Fibroblast of skin of back (primary cell): Measurements from ENCODE around the gene PSENEN.

Experiments used
- DNase-seq: peaks from one replicate; pipeline ENCODE4 v3.0.0-alpha.2; 2013

The PSENEN gene

DNA sequence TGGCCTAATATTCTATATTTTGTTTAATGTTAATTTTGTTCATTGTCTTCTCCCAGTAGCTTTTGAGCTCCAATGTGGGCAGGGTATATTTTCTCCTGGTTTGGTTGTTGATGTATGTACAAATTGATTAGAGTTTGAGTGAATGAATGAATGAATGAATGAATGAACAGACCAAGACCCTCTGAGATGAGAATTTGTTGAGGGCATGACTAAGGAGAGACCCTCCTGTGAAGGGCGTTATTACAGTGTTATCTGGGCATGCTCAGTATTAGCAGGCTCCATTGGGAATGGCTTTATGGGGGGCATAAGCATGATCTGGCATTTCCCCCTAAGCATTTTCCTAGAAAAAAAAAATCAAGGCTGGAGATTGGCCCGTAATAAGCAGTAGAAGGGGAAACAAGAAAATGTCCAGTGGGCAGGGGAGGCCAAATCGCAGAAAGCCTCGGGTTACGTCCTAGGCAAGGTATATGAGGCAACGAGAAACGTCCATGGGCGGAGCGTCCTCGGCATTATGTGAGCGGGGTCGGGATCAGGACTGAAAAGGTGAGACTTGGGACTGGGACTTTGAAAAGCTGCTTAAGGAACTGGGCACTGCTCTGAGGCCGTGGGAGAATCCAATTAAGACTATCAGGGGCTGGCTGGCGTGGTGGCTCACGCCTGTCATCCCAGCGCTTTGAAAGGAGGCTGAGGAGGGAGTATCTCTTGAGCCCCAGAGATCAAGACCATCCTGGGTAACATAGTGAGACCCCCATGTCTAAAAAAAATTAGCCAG is 29.0 kb downstream of the PSENEN start:
- DNase-seq: no peak

- no peak for DNase-seq
Observed at GRCh38 chr19:35775046-35775297, 29.5 kb downstream of the PSENEN start.

GRCh38 chr19:35775298-35776101 is 30.0 kb downstream of the PSENEN start, which contains the start of gene ARHGAP33:
ARHGAP33 (plus strand) TSS chr19:35775564; CDS start chr19:35775659, 95 bp downstream.
- peak; percentile 97 for DNase-seq

DNA sequence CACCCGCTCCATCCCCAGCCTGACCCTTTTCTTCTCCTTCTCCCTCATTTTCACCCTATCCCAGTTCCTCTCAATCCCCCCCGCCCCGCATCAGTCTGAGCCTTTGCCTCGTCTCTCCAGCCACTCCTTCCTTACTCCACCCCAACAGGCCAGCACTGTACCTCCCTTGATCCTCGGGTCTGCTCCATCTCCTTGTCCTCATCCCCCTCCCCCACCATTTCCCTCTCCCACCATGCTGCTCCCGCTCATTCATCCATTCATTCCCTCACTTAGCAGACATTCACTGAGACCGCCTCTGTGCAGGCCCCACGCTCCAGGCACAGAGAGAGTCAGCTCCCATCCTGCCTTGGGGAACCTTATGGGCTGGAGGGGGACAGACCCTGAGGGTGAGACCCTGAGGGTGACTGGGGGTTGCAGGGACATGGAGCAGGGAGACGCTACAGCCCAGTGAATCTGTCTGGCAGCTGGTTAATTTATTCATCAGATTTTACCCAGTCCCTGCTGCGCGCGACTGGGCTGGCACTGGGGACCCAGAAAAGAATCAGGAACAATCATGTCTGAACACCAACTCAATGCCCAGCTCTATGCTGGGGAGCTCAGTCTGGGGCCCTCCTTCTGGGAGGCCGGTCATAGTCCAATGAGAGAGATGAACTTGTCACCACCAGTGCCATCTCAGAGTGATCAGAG is 30.8 kb downstream of the PSENEN start:
- no peak for DNase-seq

GRCh38 chr19:35777086-35777841 is 31.8 kb downstream of the PSENEN start:
- no peak for DNase-seq

- no peak for DNase-seq
Observed at GRCh38 chr19:35777961-35778360, 32.5 kb downstream of the PSENEN start.

DNA sequence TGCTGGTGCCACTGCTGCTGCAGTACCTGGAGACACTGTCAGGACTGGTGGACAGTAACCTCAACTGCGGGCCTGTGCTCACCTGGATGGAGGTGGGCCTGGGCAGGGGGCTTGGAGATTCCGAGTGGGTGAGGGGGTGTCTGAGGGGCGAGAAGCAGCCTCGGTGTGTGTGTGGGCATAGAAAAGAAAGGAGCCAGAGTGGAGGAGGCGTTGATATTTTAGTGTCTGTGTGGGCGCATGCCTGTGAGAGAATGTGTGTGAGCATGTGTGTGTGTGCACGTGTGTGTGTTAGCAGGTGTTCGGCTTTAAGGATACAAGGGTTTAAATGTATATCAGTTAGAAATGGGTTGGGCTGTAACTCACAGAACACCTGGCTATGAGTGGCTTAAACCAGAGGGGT is 33.6 kb downstream of the PSENEN start:
- DNase-seq: no peak

- no peak for DNase-seq
Observed at GRCh38 chr19:35780058-35780457, 34.6 kb downstream of the PSENEN start.

DNA sequence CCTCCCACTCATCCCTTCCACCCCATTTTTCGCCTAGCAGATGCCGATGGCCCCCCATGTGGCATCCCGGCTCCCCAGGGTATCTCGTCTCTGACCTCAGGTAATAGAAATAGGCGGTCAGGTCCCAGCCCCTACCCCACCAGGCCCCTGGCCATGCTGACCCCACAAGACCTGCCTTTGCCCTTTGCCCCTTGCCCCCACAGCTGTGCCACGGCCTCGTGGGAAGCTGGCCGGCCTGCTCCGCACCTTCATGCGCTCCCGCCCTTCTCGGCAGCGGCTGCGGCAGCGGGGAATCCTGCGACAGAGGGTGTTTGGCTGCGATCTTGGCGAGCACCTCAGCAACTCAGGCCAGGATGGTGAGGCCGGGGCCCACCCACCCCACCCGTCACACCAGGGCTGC is 35.3 kb downstream of the PSENEN start:
- no peak for DNase-seq

DNA sequence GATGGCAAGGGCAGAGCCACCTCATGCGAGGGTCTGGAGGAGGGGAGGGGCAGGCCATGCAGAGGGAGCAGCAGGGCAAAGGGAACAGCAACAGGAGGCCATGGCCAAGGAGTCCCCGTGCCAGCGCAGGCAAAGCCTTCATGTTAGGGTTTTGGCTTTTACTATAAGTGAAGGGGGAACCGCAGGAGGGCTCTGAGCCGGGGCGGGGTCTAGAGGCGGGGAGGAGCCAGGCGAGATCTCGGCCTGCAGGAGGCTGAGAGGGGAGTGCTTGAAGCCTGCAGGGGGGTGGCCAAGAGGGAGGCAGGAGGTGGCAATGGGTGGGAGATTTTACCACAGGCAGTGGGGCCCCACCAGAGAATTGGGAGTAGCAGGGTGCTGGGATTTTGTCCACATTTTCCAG is 36.2 kb downstream of the PSENEN start:
- DNase-seq: no peak

- DNase-seq: no peak
Observed at GRCh38 chr19:35782589-35782988, 37.1 kb downstream of the PSENEN start.

DNA sequence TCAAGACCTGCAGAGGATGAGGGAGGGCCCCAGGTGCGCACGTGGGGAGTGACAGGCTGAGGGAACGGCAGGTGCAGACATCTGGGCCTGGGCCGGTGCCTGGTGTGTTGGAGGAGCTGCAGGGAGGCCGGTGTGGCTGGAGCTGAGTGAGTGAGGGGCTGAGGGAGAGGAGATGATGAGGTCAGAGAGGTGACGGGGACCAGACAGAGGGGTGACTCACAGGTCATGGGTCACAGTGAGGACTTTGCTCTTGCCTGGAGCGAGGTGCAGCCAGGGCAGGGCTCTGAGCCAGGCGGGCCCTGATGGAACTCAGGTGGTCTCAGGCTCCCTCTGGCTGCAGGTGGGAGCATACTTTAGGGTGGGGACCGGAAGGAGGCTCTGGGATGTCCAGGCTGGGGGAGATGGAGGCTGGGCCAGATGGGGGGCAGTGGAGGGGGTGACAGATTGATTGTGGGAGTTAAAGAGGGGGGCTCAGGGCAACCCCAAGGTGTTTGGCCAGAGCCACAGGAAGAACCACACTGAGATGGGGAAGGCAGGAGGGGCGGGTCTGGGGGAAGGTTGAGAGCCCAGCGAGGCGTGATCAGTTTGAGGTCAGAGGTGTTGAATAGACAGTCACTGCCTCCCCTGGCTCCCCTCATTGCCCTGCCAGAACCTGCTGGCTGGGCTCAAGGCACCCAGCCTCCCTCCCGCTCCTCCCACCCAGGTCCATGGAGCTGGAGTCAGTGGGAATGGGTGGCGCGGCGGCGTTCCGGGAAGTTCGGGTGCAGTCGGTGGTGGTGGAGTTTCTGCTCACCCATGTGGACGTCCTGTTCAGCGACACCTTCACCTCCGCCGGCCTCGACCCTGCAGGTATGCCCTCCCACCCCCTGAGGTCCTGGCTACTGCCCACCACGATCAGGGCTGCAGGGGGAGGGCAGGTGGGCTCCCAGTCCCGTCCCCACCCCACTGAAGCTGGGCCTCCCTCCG is 38.3 kb downstream of the PSENEN start:
- DNase-seq: no peak

DNA sequence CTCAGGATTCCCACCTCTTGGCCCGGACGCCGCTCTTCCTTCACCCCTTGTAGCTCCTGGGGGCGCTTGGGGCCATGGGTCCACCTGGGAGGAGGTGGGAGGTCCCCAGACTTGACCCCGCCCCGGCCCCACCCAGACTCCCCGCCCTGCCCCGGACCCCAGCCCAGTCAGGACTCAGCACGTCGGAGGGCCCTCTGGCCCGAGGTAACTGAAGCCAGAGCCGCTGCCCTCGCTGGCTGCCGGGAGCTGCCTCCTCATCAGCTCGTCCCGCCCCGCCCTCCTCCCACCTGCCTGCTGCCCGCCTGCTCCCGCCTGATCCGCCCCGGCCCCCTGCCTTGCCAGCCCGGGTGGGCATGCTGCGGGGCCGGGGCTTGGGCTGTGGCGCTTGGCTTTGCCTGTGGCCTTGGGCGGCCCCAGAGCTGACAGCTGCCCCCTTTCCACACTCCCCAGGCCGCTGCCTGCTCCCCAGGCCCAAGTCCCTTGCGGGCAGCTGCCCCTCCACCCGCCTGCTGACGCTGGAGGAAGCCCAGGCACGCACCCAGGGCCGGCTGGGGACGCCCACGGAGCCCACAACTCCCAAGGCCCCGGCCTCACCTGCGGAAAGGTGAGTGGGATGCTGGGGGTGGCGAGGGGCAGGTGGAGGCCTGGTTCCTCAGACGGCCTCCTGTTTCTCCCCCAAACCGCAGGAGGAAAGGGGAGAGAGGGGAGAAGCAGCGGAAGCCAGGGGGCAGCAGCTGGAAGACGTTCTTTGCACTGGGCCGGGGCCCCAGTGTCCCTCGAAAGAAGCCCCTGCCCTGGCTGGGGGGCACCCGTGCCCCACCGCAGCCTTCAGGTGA is 39.3 kb downstream of the PSENEN start:
- no peak for DNase-seq

- no peak for DNase-seq
Observed at GRCh38 chr19:35785339-35785627, 39.8 kb downstream of the PSENEN start.

- DNase-seq: no peak
Observed at GRCh38 chr19:35786299-35787160, 41.1 kb downstream of the PSENEN start.

GRCh38 chr19:35787227-35787799 is 41.9 kb downstream of the PSENEN start:
- no peak for DNase-seq

GRCh38 chr19:35788205-35788960 is 42.9 kb downstream of the PSENEN start:
- DNase-seq: no peak

- DNase-seq: no peak
Observed at GRCh38 chr19:35789195-35789977, 43.9 kb downstream of the PSENEN start.
